ENCODE measurements around the gene STAG2.

GRCh38 chrX:123971982-123972381 lies 10.5 kb downstream of the STAG2 start:
- no peak for TF ChIP-seq CTCF (IDR thresholded peaks at IDR 0.05 in 4 of 5, conservative IDR thresholded peaks at IDR 0.05 in 1 of 5)
- no peak for TF ChIP-seq POLR2A (IDR thresholded peaks at IDR 0.05)

Data from gastrocnemius medialis (tissue), 4 donors.